ENCODE measurements around the gene SCO2. TPM values are rescaled to one million over a fixed set of nuclear protein-coding genes. Genes with fewer than 3 reads are reported as not detected.

SCO2 gene
- total and polyA plus RNA-seq, 2 of the 13 experiments (the other 11 are each of a cell fraction or from before 2014, with no cell fraction given), result 0.32 to 3.7 TPM

DNA sequence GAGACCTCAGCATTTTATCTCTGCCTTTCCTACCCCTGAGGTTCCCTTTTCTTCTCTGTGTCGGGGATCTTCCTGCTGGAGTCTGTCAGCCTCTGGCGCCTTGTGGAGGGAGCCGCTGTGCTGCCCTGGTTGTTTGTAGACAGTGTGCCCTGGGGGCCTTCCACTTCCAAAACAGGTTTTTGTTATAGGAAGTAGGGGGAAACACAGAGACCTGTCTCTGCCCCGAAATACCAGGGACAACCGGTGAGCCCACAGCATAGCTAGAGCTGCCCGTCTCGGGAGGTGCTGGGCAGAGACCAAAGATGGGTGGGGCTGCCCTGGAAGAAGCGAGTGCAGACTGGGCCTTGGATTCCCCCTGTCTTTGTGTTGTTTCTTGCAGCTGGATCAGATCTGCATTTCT lies 9.3 kb downstream of the SCO2 start (continued):
- TF ChIP-seq ARID3A (IDR thresholded peaks at IDR 0.05; ENCODE audit: low read depth, low read length) (no peak), CREB3 (CRISPR knock-in tag; IDR thresholded peaks at IDR 0.05) (no peak), ZNF3 (CRISPR knock-in tag; IDR thresholded peaks at IDR 0.05) (no peak), EEA1 (CRISPR knock-in tag; IDR thresholded peaks at IDR 0.05; ENCODE audit: borderline replicate concordance) (no peak), MAFF (IDR thresholded peaks at IDR 0.05; ENCODE audit: low read depth, low read length) (no peak), HDAC1 (CRISPR knock-in tag; IDR thresholded peaks at IDR 0.05) (no peak), FOXC1 (CRISPR knock-in tag; IDR thresholded peaks at IDR 0.05; ENCODE audit: borderline replicate concordance) (no peak)
- TF ChIP-seq, protein P1, sequence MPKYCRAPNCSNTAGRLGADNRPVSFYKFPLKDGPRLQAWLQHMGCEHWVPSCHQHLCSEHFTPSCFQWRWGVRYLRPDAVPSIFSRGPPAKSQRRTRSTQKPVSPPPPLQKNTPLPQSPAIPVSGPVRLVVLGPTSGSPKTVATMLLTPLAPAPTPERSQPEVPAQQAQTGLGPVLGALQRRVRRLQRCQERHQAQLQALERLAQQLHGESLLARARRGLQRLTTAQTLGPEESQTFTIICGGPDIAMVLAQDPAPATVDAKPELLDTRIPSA (CRISPR knock-in tag; IDR thresholded peaks at IDR 0.05; ENCODE audit: borderline replicate concordance), result no peak

DNA sequence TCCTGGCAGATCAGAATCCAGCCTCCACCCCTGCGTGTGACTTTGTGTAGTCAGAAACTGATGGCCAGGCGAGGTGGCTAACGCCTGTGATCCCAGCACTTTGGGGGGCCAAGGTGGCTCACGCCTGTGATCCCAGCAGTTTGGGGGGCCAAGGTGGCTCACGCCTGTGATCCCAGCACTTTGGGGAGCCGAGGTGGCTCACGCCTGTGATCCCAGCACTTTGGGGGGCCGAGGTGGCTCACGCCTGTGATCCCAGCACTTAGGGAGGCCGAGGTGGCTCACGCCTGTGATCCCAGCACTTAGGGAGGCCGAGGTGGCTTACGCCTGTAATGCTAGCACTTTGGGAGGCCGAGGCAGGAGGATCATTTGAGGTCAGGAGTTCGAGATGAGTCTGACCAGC lies 12.2 kb downstream of the SCO2 start:
- FAIRE-seq (no peak), ATAC-seq (no peak), DNase-seq (ENCODE audit: low spot score) (no peak)
- 96% methylated on average over 15 of the region's 15 CpGs for WGBS (ENCODE audit: low lambda C conversion rate)
- intact Hi-C loops (cut with micrococcal nuclease; ENCODE audit: unreplicated experiment), result no loop called here
- no peak overlapping the region for H3K27ac ChIP-seq (ENCODE audit: extremely low read length, insufficient read depth, low read length)
- H3K9ac ChIP-seq (ENCODE audit: insufficient read depth, low read depth, low read length), result no peak overlapping the region
- H3K4me3 ChIP-seq (replicated peaks in 1 of 3; ENCODE audit: insufficient read depth in 1 of 3, low read depth in 2 of 3, low read length in 3 of 3), result no peak overlapping the region
- CTCF ChIA-PET (ENCODE audit: low intra/inter-chr PET ratio, low total read pairs), result no interaction called here
- peaks cover 8 to 28% of the 10 kb centered on the region in 2 experiments for H3K36me3 ChIP-seq (replicated peaks in 1 of 2; ENCODE audit: control insufficient read depth in 1 of 2, insufficient read depth in 2 of 2, low read length in 2 of 2)
- POLR2A ChIA-PET, result no interaction called here
- no peaks in the 10 kb centered on the region for H3K9me3 ChIP-seq (ENCODE audit: low read length)
- H4K20me1 ChIP-seq (ENCODE audit: insufficient read depth, low read length), result no peaks in the 10 kb centered on the region
- H3K27me3 ChIP-seq (ENCODE audit: control insufficient read depth in 1 of 2, insufficient read depth in 2 of 2, low read length in 2 of 2), result no peaks in the 10 kb centered on the region
- in situ Hi-C loops (cut with HindIII; ENCODE audit: extremely low pct_ligation_motif_present, low pct_unique_long_range_greater_than_20kb), result no loop called here
- H3K79me2 ChIP-seq (ENCODE audit: insufficient read depth, low read length), result peaks cover 53% of the 10 kb centered on the region
- no peak overlapping the region for H3K4me2 ChIP-seq (ENCODE audit: low read depth, low read length)
- peaks cover 11% of the 10 kb centered on the region for H3K4me1 ChIP-seq (ENCODE audit: insufficient read depth, low read length)
- BruUV-seq (replicated peaks), result no TSS peak
- H2AFZ ChIP-seq (ENCODE audit: low read length), result no peak overlapping the region
- TF ChIP-seq TERF1 (CRISPR knock-in tag; IDR thresholded peaks at IDR 0.05) (no peak), ZSCAN20 (CRISPR knock-in tag; IDR thresholded peaks at IDR 0.05; ENCODE audit: borderline replicate concordance) (no peak), NBN (conservative IDR thresholded peaks at IDR 0.05) (no peak), POLR2AphosphoS2 (IDR thresholded peaks at IDR 0.05; ENCODE audit: low read depth, low read length) (no peak), ZFY (CRISPR knock-in tag; IDR thresholded peaks at IDR 0.05) (no peak), ZNF512 (CRISPR knock-in tag; IDR thresholded peaks at IDR 0.05) (no peak), ZNF790 (CRISPR knock-in tag; IDR thresholded peaks at IDR 0.05; ENCODE audit: borderline replicate concordance) (no peak), ZNF225 (CRISPR knock-in tag; IDR thresholded peaks at IDR 0.05) (no peak)
- TF ChIP-seq, protein P2, sequence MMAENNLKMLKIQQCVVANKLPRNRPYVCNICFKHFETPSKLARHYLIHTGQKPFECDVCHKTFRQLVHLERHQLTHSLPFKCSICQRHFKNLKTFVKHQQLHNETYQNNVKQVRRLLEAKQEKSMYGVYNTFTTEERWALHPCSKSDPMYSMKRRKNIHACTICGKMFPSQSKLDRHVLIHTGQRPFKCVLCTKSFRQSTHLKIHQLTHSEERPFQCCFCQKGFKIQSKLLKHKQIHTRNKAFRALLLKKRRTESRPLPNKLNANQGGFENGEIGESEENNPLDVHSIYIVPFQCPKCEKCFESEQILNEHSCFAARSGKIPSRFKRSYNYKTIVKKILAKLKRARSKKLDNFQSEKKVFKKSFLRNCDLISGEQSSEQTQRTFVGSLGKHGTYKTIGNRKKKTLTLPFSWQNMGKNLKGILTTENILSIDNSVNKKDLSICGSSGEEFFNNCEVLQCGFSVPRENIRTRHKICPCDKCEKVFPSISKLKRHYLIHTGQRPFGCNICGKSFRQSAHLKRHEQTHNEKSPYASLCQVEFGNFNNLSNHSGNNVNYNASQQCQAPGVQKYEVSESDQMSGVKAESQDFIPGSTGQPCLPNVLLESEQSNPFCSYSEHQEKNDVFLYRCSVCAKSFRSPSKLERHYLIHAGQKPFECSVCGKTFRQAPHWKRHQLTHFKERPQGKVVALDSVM (CRISPR knock-in tag; IDR thresholded peaks at IDR 0.05), result no peak

Measured in HepG2 (cell line).